Ramos (cell line): Measurements from ENCODE around the gene NRL.

Source experiments
- in situ Hi-C: fragments of 300-500 bp; cut with MboI; formaldehyde crosslinking; loops from one replicate; pipeline ENCODE4 v1.14.3; 2022; ENCODE audit warnings: low sequenced_read_pairs; ENCODE audit not compliant: unreplicated experiment

Gene NRL

DNA sequence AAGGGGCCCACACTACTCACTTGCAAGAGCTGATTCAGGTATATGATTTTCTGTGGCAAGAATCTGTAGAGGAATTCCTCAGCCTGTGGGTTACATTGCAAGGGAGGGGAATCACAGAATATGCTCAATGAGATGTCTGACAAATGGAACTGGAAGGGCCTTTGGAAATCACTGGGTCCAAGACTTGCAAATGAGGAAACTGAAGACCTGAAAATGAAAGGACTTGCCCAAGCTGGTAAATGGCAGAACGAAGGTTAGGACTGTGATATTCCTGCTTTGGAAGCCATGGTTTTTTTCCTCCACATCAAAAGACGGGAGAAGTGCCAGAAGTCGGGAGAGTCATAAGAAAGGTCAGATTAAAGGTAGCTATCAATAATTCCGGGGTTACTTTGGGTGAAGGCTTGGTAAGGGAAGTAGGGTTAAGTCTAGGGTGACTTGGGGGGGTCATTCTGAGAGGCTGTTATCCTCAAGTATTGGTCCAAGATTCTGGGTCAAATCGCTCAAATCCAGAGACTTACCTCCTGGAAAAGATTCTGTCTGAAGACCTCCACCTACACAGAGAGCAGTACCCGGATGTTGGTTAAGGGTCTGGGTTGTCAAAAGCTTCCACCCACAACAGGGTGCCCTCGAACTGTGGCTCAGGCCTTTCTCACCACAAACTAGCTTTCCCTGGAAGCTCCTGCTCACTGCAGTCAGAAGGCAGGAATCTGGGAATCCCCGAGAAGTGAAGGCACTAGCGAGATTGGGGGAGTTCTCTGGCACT, 31.1 kb upstream of the NRL start:
- in situ Hi-C loops, result no loop called here

DNA sequence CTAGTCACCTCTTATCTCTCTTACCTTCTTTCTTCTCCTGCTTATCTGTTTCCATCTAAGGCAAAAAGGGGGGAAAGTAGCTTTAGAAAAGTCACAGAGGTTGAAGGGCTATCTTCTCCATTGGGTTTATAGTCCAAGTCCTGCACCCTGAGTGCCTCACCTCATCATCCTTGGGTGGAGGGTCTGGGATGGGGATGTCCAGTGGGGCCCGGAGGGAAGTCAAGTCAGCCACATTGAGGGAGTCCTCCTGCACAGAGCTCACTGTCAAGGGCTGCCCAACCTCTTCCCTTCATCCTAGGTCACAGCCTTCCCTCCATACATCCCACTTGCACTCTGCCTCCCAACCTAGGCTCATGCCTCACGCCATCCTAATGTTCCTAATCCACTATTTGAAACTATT, 30.5 kb upstream of the NRL start:
- in situ Hi-C loops, result no loop called here

DNA sequence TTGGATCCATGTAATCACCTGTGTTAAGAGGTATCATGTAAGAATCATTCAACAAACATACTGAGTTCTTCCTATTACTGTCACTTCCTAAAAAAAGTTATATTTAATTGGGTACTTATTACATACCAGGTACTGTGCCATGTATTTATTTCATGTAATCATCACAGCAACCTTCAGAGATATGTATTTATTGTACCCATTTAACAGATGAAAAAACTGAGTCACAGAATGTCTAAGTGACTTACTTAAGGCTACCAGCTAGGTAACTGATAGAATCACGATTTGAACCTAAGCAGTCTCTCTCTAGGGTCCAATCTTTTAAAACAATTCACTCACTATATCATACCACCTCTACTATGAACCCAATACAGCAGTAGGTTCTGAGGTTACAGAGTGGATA, 29.7 kb upstream of the NRL start:
- in situ Hi-C loops, result no loop called here

DNA sequence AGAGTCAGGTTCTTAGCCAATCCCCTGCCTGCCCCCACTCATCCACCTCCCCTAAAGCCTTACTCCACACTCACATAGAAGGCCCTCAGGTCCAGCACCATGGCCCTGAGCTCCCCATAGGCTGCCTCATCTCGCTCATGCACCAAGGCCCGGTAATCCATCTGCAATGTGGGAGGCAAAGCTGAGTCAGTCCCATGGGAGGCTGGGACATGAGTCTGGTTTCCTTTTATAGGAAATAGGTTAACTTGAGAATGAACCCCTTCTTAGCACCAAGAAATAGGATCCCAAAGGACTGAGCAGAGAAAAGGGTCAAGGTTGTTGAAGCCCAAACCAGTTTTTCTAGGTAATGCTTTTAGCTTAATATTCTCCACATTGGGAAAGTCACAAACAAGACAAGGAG, 28.8 kb upstream of the NRL start:
- in situ Hi-C loops, result no loop called here

DNA sequence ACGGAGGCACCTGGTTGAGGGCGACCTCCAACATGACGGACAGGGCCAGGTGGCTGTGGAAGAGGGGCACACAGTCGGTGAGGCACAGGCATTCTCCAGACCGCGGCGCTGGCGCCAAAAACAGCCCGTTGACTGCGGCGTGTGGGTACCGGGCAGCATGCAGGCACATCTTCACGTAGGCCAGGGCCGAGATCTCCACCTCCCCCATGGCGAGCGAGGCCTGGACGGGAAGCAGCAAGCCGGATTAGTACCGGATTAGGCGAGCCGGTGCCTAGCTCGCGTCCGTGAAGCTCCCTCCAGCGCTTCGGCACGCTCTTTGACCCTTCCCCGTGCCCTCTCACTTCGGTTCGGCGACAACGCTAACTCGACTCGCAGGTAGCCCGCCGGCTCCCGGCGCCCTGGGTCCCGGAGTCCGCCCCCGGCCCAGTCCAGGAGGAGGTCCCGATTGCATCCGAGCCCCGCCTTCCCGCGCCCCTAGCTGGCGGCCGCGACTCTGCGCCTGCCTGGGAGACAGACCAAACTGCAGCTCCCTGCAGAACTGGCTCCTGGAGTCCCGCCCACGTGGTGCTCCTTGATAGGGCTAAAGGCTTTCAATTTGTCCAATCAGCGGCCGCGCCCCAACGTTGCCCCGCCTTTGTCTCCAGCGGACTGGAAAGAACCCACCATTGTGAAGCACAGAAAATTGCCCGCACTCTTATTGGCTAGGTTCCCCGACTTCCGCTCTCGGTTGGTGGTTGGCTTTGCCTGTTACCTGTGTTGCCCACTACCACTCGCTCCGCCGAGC, 26.5 kb upstream of the NRL start, which contains the start of gene EMC9:
Gene EMC9, minus strand, starts transcription at position 495 of the 784 bp plus-strand sequence. Its CDS starts 287 bp downstream, at position 208.
- in situ Hi-C loops, result no loop called here

DNA sequence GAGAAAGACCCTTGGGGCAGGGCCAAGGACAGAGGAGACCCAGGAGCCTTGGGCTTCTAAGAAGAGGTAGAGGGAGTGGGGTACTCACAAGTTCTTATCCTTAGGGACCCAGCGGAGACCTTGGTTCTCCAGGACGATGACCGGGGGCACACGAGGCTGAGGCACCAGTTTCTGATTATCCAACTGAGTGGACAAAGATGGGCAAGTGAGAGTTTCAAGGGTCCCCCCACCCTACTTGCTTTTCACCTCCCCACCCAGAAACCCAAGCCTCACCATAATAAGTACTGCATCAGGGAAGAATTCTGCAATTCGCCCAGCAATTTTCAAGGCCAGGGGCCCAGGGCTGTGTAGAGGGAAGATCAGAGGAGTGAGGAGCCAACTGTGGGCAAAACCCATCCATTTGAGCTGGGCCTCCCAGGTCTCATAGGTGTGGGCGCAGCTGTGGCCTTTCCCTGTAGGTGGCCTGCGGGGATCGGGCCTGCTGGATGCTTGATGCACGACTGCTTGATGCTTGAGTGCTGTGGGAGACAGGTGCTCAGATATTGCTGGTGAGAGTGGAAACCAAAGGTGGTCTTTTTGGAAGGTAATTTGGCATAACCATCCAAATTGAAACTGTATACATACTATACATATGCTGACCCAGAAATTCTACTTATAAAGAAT, 24.7 kb upstream of the NRL start:
- in situ Hi-C loops, result no loop called here

DNA sequence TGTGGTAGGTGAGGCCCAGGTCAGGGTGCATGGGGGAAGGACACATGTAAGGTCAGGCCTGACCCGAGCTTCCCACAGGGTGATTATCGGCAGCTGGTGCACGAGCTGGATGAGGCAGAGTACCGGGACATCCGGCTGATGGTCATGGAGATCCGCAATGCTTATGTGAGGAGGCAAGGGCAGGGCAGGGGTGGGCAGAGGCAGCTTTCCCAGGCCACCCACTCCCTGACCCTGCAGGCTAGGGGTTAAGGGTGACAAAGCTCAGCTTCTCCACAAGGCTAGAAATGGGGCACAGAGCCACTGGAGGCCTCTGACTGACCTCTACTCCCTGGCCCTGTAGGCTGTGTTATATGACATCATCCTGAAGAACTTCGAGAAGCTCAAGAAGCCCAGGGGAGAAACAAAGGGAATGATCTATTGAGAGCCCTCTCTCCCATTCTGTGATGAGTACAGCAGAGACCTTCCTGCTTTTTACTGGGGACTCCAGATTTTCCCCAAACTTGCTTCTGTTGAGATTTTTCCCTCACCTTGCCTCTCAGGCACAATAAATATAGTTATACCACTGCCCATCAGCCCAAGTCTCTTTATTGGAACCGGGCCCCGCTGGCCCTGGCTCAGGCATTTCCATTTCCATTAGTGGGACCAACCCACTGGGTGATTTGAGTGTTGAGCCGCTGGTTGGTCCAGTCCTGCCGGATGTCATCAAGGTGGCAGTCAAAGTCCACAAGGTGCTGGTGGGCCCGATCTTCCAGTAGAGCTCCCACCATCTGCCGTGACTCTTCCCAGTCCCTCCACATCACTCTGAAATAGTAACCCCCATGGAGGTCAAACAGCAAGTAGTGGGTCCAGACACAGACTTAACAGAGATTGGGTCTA, 23.9 kb upstream of the NRL start:
- in situ Hi-C loops, result no loop called here

DNA sequence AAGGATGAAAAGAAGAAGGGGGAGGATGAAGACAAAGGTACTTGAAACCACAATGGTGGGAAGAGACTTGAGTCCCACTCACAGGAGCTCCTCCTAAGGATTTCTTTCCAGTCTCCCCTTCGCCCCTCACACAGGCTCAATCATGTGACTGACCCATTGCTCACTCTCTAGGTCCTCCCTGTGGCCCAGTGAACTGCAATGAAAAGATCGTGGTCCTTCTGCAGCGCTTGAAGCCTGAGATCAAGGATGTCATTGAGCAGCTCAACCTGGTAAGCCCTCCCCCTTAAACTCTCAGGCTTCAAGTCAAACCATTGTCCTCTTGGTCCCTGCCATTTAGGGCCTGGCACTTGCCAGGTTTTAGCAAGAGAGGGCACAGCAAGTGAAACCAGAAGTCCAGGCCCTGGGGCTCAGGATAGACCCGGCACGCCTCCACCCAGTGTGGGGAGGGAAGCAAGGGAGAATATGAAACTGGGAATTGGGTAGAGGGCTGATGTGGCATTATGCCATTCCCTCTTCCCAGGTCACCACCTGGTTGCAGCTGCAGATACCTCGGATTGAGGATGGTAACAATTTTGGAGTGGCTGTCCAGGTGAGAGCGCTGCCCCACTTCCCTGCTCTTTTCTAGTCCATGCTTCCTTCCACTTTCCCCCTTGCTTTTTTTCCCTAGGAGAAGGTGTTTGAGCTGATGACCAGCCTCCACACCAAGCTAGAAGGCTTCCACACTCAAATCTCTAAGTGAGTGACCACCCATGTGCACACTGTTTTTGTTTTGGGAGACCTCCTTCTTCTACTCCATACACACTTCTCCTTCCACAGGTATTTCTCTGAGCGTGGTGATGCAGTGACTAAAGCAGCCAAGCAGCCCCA, 23.0 kb upstream of the NRL start:
- in situ Hi-C loops, result no loop called here

DNA sequence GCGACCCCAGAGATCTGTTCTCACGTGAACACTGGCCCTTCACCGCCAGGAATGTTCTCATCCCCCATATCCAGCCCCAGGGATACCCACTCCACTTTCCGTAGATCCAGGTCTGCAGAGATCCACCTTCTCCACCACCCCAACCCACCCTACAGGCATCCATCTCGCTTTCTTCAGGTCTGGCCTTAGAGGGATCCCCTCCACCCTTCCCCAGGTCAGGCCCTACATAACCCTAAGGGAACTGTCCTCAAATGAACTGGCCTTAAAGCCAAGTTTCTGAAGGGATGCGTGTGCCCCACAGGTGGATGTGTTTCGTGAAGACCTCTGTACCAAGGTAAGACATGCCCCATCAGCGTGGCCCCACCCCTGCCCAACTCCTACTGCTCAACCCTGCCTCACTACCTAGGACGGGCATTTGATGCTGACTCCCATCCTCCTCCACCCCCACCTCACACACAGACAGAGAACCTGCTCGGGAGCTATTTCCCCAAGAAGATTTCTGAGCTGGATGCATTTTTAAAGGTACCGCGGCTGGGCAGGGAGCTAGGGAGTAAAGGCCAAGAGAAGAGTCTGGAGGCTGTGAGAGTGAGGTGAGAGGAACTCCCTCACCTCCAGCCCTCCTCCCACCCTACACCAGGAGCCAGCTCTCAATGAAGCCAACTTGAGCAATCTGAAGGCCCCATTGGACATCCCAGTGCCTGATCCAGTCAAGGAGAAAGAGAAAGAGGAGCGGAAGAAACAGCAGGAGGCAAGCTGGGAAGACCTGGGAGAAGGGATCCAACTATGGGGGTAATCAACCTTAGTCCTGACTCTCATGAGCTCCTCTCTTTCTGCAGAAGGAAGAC, 22.2 kb upstream of the NRL start:
- in situ Hi-C loops, result no loop called here

DNA sequence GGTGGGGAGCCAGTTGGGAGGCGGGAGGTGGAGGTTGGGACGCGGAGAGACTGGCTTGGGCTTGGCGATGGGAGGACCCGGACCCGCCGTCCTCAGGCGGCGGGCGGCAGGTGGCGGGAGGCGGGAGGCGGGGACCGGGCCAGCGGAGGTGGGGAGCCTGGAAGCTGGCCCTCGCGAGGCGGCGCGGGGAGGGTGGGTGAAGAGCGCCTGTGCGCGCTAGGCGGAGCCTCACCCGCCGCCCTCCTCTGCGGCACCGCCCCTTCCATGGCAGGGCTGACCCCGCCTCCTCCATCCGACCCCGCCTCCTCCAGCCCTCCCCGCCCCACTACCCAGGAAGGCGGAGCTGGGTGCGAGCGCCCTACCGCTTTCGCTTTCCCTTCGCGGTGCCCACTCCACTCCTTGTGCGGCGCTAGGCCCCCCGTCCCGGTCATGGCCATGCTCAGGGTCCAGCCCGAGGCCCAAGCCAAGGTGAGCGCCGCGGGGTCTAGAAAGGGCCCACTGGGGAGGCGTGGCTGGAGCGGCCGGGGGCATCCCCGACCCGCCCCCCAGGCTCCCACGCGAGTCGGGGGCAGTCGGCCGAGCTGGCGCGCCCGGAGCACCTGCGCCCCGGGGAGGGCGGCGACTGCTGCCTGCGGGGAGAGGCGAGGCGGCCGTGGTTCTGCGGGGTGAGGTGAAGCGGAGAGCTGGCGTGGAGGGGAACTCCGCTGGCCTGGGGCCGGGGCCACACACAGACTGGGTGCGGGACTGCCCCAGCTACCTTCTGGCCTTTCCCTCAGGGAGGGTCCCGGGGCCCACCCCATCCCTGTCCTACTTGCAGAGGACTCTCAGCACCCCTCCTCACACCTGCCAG, 21.3 kb upstream of the NRL start, which contains the start of gene PSME1:
Gene PSME1, plus strand, starts transcription at position 361 of the 850 bp plus-strand sequence. Its CDS starts 69 bp downstream, at position 430.
- in situ Hi-C loops, result no loop called here

DNA sequence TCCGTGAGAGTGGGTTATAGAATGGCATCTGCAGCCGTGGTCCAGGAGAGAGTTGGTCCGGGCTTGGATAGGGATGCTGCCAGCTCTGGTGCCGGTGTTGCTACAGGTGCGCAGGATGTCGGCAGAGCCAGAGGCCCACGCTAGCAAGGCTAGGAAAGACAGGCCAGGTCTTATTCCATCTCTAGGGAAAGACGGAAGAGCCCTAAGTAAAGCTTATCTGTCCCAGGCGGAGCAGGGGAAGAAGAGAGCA, 20.8 kb upstream of the NRL start:
- in situ Hi-C loops, result no loop called here

DNA sequence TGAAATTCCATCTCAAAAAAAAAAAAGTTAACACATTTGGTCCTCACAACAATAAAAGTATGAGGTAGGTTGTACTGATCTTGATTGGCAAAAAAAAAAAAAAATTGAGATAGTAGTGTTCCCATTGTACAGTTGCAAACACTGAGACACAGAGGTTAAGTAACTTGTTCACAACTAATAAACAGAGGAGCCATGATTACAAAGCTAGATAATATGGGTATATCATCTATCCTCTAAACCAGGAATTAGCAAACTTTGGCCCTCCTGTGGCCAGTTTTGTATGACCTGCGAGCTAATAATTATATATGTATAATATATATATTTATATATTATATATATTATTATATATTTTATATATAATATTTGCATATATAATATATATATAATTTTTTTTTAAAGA, 19.0 kb upstream of the NRL start:
- in situ Hi-C loops, result no loop called here

DNA sequence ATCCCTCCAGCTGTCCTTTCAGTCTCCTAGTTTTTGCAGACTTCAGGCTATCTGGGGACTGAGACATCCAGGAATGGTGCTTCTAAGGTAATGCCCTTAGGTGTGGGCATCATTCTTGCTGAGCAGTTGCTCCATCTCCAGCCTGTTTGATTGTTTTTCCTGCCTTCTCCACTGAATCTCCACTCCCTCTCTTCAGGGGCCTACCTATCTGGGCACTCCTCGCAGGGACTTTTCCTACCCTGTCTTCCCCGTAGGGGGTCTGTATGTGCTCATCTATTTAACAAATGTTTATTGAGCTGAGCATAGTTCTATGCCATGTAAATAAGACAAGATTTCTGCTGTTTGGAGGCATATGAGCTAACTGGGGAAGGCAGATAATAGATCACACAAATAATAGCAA, 18.2 kb upstream of the NRL start:
- in situ Hi-C loops, result no loop called here

DNA sequence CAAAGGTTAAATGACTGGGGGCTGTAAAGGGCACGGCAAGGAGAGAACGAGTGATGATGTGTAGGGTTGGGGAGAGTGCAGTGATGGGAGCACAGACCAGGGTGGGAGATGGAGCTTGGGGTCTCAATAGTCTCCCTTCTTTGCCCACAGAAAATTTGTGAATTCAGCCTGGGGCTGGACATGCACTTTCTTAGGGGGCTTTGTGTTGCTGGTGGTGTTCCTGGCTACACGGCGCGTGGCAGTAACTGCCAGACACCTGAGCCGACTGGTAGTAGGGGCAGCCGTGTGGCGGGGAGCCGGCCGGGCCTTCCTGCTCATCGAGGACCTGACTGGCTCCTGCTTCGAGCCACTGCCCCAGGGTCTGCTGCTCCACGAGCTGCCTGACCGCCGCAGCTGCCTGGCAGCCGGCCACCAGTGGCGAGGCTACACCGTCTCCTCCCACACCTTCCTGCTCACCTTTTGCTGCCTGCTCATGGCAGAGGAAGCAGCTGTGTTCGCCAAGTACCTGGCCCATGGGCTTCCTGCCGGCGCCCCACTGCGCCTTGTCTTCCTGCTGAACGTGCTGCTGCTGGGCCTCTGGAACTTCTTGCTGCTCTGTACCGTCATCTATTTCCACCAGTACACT, 17.4 kb upstream of the NRL start:
- in situ Hi-C loops, result no loop called here

DNA sequence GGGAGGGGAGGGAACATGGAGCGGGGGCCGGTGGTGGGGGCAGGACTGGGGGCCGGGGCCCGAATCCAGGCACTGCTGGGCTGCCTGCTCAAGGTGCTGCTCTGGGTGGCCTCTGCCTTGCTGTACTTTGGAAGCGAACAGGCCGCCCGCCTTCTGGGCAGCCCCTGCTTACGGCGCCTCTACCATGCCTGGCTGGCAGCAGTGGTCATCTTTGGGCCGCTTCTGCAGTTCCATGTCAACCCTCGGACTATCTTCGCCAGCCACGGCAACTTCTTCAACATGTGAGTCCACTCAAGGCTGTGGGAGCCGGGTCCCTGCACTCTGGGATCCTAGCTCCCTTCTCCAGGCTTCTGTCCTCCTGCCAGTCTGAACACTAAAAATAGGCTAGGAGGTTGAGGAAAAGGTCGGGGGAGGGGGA, 16.8 kb upstream of the NRL start:
- in situ Hi-C loops, result no loop called here

DNA sequence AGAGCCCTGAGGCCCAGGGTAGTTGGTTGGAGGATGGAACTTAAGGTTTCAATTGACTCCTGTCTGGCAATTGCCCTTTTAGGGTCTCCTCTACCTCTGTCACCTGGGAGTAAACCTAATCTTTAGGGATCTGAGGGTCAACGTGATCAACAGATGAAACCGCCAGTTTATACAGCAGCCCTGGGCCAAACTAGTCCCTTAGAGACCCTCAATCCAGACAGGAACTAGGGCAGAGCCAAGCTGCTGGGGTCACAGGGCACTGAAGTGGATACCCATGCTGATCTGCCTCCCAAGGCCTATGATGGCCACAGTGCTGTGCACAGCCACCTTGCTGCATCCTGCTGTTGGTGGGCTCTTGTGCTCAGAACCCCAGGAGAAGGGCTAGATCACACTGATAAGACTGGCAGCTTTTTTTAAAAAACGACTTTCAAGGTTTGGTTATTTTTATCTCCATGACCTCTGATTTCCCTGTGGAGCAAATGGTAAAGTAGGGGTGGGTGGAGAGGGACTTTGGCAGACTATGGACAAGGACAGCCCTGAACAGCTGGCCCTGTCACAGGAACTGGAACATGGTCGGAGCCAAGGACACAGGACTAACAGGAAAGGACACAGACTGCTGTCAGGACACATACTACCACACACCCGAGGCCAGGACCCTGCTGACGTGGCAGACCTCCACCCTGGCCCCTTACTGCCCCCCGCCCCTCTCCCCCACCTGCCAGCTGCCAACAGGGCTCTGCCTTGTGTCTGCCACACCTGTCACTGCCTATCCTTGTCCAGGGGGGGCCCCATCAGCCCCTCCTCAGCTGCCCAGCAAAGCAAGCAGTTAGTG, 16.2 kb upstream of the NRL start:
- in situ Hi-C loops, result no loop called here

DNA sequence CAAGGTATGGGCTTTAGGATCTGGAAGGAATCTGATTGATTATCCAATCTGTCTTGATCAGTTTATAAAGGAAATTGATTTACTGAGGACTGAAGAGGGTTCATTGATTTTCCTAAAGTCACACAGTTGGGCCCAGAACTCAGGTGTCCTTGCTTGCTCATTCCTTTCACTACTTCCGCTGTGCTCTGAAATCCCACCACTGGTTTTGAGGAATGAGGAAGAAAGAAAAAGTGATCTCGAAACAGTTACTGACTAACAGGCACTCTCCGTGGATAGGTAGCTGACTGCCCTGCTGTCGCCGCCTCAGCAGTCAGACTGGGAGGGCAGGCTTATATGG, 15.6 kb upstream of the NRL start, which contains the start of gene FITM1:
Gene FITM1, plus strand, starts transcription at position 280 of the 337 bp plus-strand sequence. CDS start 905 bp downstream, outside the sequence.
- in situ Hi-C loops, result no loop called here
